NOMO-1 treated with dmso at 0.1 percent for 144 hours (cell line): Measurements from ENCODE around the gene RAB5A.
"Not testable (repeated sequence)": the region's sequence is repeated elsewhere in the genome, so short reads cannot be mapped to it uniquely, and the experiment has no call there.

Experiments used
- DNase-seq: peaks from one replicate; lab custom pipeline; 2025; ENCODE audit not compliant: unreplicated experiment; lab: John Stamatoyannopoulos, UW

RAB5A gene

DNA sequence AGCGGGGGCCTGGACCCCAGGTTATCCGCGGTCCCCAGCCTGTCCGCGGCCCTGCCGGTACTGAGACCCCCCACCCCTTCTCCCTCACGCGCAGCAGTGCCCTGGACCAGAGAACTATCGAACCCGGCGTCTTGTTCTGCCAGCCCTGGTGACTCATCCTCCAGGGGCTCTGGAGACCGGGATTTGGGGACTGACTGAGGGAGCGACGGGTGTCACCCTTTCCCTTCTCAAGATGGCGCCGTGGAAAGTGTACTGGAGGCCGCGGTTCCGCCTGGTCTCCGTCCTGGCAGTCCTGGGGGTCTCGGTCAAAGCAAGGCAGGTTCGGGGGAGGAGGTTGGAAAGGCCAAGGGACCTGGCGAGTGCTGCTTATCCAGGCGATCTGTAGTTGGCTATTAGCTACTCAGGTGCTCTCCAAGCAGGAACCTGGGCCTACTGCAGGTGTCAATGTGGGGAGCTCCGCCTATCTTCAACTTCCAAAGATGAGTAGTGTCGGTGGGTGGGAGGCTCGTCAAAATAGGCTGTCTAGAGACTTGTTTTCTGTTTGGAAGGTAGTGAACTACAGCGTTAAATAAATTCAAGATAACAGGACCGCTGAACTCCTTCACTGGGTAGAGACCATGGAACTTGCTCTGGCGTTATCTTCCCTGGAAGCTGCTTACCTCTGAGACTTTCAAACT, 790 bp downstream of the RAB5A start:
- DNase-seq: peak; percentile 14

DNA sequence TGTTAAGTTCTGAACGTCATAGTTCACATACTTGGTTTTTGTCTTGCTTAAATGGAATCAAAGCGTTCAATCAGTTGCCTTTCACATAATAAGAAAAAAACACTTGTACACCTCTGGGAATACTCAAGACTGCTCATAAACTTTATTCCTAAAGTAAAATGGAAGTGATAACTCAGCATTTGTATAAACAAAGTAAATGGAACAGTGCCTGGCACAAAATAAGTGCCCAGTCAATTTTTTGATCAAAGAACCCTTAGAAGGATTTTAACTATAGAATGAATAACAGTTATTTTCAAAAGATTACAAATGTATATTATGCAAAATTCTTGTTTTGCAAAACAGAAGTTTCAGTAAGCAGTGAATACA, 1.3 kb downstream of the RAB5A start:
- no peak for DNase-seq

DNA sequence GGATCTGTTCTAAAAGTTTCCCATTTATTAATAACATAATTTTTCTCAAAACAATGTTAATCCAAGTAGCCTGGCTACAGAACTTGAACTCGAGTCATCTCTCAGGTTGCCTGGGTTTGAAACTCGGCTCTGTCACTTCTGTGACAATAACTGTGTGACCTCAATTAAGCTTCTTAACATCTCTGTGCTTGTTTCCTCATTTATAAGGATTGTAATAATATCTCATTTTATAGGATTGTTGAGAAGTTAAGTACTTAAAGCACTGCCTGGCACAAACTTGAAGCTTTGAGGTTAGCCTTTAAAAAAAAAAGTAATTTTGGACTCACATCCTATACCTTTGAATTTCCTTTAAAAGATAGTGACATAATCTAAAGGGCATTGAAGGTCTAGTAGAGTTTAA, 3.4 kb downstream of the RAB5A start:
- no peak for DNase-seq

DNA sequence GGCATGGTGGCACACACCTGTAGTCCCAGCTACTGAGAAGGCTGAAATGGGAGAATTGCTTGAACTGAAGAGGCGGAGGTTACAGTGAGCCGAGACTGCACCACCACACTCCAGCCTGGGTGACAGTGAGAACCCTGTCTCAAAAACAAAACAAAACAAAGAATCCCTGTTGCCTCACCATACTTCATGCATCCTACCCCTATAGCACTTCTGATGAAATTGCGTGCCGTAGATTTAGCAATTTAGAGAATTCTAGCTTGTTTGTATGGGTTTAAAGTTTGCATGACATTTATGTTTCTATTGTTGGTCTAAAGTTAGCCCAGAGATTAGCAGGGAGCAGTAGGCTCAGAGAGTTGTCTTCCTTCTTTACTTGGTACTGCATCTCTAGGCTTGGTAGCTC, 7.8 kb downstream of the RAB5A start:
- DNase-seq: no peak

DNA sequence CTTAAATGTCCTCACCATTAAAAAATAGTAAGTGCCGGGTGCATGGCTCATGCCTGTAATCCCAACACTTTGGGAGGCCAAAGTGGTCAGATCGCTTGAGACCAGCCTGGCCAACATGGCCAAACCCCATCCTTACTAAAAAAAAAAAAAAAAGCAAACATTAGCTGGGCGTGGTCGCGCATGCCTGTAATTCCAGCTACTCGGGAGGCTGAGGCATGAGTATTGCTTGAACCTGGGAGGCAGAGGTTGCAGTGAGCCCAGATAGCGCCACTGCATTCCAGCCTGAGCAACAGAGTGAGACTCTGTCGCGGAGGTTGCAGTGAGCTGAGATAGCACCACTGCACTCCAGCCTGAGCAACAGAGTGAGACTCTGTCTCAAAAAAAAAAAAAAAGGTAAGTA, 10.5 kb downstream of the RAB5A start:
- DNase-seq: not testable (repeated sequence)

DNA sequence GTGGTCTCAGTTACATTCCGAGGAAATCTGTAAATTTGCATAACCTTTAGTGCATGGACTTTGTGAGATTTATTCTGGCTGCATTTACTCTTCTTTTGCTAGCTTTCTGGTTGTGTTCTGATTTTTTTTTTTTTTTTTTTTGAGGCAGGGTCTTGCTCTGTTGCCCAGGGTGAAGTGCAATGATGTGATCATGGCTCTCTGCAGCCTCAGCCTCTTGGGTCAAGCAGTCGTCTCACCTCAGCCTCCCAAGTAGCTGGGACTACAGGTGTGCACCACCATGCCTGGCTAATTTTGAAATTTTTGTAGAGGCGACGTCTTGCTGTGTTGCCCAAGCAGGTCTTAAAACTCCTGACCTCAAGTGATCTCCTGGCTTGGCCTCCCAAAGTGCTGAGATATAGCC, 12.6 kb downstream of the RAB5A start:
- no peak for DNase-seq

DNA sequence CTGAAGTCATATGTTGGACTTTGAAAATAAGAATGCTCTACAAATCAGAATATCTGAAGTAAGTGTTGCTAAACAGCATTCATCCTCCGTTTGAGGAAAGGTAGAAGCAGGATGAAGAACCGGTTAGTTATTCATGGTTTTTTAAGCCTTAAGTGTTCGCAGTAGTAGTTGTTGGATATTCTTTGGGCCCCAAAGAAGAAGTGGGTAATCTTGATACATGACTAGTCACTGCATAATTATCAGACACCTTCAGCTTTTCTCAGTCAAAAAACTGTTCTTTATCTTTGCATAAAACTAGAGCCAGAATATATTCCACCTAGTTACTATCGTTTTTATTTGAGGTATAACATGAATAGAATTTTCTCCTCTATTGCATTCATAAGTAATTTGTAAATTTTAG, 13.8 kb downstream of the RAB5A start:
- DNase-seq: no peak

DNA sequence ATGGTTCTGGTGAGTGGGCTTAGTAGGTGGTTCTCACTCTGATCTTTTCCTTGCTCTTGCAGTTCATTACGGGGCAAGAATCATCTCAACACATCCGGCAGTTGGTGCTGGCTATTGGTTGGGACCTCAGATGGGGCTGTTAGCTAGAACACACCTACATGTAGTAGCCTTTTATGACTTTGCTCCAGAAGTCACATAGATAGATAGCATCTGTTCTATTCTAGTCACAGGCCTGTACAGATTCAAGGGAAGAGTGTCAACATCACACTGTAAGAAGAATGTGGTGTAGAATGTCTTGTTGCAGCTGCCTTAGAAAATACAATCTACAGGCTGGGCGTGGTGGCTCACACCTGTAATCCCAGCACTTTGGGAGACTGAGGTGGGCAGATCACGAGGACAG, 15.1 kb downstream of the RAB5A start:
- DNase-seq: no peak

DNA sequence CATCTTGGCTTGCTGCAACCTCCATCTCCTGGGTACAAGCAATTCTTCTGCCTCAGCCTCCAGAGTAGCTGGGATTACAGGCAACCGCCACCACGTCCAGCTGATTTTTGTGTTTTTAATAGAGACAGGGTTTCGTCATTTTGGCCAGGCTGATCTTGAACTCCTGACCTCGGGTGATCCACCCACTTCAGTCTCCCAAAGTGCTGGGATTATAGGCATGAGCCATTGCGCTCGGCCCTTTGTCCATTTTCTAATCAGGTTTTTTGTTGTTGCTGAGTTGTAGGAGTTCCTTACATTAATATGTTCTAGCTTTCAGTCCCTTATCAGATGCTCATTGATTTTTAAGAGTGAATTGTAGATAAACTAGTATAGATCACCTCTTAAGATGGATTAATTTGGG, 20.3 kb downstream of the RAB5A start:
- no peak for DNase-seq

DNA sequence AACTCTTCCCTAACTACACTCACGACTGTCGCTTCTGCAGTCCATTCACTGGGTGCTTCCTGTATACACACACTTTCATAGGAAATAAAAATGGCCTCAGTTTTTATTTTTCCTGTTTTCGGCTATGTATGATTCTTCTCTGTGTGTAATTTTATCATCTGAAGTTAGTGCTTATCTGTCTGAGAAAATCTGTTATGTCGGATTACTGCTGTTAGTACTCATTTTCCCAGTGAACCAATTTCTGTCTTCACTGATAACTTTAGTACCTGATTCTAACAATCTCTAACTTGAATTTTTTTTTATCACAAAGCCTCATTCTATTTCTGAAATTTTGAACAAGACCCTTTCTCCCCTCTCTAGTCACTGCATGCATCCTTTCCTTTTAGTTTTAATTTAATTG, 20.9 kb downstream of the RAB5A start:
- no peak for DNase-seq

DNA sequence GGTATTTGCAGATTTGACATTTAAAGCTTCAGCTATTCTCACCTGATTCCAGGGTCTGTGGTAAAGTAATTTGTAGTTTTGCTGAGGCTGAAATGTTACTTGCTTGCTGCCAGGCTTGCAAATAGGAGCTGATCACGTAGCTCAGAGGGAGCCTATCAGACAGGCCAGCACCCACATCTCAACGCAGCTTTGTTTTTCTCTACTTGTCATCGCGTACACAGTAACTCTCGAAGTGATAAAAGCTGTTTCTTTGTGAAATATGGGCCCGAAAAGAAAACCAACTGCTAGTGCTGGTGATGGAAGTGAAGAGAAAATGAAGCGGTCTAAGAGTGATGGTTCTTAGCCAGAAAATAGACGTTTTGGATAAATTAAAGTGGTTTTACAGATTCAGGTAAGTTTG, 23.4 kb downstream of the RAB5A start:
- DNase-seq: no peak

DNA sequence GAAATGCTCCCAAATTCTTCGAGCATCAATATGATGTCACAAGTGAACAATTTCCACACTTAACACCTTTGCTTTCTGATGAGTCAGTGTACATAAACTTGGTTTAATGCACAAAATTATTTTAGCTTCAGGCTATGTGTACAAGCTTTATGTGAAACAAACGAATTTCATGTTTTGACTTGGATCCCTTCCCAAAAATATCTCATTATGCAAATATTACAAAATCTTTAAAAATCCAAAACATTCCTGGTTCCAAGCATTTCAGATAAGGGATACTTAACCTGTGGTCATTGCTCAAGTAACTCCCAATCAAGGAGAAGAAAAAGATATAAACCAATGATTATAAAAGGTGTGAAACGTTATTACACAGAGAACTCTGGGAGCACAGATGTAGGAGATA, 25.2 kb downstream of the RAB5A start:
- no peak for DNase-seq

DNA sequence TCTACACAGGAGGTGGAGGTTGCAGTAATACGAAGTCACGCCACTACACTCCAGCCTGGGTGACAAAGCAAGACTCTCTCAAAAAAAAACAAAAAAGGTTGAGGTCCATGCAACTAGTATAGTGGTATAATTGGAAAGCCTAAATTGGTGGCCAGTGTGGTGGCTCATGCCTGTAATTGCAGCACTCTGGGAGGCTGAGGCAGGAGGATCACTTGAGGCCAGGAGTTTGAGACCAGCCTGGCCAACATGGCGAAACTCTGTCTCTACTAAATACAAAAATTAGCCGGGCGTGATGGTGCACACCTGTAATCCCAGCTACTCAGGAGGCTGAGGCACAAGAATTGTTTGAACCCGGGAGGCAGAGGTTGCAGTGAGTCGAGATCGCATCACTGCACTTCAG, 42.0 kb downstream of the RAB5A start:
- DNase-seq: not testable (repeated sequence)

DNA sequence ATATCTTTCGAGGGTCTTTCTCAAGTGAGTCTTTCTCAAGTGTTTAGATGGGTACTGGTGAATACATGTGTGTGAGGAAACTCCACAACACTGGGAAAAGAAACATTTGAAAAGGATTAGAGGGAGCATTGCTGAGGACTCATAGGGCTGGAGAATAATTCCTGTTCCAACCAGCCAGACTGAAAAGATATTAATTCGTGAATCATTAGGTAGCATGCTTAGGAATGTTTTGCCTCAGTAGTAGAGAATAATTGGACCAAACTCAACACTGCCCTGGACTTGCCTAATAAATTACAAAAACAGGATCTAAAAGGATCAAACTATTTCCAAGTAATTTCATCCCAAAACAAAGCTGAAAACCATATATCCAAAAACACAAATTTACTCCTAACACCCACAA, 47.9 kb downstream of the RAB5A start:
- no peak for DNase-seq

DNA sequence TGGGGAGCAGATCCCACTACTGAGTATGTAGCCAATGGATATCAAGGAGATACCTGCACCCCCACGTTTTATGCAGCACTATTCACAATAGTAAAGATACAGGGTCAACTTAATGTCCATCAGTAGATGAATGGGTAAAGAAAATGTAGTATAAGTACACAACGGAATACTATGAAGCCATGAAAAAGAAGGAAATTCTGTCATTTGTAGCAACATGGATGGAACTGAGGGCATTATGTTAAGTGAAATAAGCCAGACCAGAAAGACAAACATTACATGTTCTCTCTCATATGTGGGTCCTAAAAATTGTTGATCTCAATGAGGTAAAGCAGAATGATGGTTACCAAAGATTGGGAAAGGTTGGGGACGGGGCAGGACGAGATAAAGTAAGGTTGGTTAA, 50.6 kb downstream of the RAB5A start:
- no peak for DNase-seq

DNA sequence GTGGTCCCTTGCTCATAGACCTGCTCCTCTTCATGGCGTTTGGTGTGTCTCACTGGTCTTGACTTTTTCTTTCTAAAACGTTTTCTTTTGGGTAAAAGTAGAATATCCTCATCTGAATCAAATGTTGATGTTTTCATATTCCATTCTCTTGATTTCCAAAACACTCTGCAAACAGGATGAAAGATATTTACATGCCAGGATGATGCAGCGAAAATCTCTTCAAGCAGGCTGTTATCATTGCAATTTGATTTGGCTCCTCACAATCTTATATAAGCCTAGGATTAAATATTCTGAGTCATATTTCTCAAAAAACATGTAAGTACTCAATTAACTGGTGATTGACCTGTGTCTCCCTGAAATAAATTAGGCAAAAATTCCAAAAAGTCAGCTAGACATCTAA, 55.0 kb downstream of the RAB5A start:
- DNase-seq: no peak

DNA sequence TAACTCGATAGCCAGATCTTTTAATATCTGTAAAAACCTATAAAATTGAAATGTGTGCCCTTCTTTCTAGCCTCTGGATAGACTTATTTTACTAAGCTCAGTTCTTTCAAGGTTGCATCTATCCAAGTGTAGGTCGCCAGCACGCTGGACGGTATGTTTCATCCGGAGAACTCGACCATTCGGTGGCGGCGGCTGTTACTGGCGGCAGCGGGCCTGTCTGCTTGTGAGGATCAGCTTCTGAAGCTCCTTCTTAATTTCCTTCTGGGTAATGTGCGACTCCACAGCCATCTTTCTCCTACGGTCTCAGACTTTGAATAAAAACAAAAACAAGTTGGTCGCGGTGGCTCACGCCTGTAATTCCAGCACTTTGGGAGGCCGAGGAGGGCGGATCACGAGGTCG, 61.1 kb downstream of the RAB5A start:
- no peak for DNase-seq

DNA sequence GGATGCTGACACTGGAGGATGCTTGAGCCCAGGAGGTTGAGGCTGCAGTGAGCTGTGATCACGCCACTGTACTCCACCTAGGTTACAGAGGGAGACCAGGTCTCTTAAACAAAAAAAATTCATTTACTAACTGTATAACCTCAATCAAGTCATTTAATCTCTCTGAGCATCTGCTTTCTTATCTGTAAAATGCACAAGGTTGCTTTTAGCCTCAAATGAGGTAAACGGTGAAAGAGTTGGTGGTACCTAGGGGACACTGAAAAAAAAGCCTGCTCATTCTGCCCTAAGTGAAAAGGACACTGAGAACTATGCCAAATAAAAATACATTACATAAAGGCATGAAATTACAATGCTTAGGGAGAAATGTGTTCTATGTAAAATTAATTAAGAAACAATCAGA, 61.7 kb downstream of the RAB5A start:
- no peak for DNase-seq

DNA sequence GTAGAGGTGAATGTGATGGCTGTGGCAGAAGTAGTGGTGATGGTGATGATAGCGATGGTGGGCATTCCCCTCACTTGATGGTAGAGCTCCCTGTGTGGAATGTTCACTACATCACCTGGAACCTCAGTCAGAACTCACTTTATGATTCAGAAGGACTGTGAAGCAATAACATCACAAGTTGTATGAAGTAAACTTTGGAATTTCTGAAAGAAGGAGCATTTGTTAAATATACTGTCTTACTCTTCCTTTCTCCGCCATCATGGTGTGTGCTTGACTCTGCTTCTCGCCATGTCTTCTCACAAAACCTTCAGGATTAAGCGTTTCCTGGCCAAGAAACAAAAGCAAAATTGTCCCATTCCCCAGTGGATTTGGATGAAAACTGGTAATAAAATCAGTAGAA, 65.3 kb downstream of the RAB5A start, which contains the start of gene PP2D1:
Gene PP2D1, minus strand, starts transcription at position 101 of the 400 bp plus-strand sequence. CDS start 192 bp downstream, outside the sequence.
- DNase-seq: no peak

DNA sequence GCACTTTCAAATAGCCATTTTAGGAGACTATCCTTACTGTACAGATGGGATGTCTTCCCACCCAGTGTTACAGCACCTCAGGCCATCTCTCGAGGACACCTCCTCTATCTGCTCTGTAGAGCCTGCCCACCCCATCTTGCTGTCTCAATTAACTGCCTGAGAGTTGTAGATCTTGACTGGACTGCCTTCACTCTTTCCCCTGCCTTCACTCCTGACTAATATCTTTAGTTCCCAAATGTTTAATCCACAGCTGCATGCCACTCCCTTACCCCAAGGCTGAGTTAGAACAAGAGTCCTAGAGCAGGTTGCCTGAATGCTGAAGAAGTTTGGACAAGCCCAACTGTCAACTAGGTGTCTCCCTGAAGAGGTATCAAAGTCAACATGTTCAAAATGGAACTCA, 66.5 kb downstream of the RAB5A start:
- DNase-seq: no peak

DNA sequence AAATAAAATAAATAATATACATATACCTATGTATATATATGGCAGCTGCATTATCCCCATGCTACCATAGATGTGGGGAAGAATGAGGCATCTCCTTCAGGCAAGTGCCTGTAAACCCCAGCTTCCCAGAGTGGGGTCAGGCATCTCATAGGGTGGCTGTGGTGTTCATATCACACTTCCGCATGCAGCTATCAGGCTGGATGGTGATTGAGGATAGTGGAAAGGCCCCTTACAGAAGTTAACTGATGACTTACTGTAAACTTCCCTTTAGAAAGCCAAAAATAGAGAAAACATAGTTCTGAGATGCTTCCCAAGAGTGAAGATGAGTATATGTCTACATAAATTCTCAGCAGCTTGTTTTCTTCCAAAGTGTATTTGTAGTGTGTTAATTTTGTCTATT, 68.6 kb downstream of the RAB5A start:
- DNase-seq: no peak

DNA sequence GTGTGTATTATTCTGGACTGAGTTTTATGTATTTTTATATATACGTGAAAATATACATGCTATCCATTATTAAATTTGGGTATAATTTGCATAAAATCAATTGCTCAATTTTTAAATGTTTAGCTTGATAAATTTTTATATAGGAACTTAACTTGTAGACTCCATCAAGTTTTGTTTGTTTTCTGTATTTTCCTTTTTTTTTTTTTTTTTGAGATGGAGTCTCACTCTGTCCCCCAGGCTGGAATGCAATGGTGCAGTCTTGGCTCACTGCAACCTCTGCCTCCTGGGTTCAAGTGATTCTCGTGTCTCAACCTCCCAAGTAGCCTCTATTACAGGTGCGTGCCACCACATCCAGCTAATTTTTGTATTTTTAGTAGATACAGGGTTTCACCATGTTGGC, 69.2 kb downstream of the RAB5A start:
- not testable (repeated sequence) for DNase-seq

DNA sequence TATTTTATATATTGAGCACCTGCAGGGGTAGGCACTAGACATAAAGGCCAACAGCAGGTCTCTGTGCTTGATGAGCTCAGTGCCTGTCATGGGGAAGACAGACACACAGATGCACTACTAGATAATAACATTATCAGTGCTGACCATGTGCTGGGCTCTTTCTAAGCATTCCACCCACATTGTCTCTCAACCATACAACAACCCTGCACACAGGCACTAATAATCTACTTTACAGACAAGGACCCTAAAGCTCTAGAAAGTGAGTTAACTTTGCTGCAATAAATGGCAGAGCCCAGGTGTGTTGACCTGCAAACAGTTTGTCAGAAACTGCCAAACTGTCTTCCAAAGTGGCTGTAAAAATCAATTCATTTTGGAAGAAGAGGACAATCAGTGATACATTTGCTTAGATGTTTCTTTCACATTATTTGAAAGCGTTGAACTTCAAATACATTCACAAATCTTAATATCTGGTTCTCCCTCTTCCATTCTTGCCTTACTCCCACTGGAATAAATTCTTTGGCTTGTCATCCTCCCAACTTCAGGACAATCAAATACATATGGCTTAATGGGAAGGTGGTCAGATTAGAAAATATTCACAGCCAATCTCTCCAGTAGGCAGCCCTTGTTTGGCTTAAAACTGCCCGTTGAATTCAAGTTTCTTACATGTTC, 76.2 kb downstream of the RAB5A start:
- no peak for DNase-seq
